HCT116 (cell line): ENCODE data around the gene DOC2A. TPM values are rescaled to one million over a fixed set of nuclear protein-coding genes. Genes with fewer than 3 reads are reported as not detected.
A peak's percentile ranks its signal among the peaks of the same experiment; 100 is the strongest.

Source experiments
- ATAC-seq: fragments of 200-7000 bp; cut with Tn5 transposase; 2 replicates; pipeline ENCODE4 v1.9.1; 2020; ENCODE audit warnings: mild to moderate bottlenecking, moderate library complexity
- BruUV-seq: library from RNA; stranded (reverse); fragments of 400-500 nt; replicated peaks from 2 replicates; lab custom pipeline; 2021; lab: Mats Ljungman, UMichigan
- CTCF ChIA-PET: fragments of 300-600 bp; sonication (Branson Sonifier 250); formaldehyde crosslinking; loops from one replicate; lab custom pipeline; 2021; ENCODE audit warnings: antibody characterized with exemption; lab: Charles Lee
- POLR2A ChIA-PET: fragments of 300-600, 350-600 bp; sonication (Branson Sonifier 250); formaldehyde crosslinking; loops from one replicate; lab custom pipeline; 2021; ENCODE audit warnings: antibody characterized with exemption; lab: Charles Lee
- RAD21 ChIA-PET, 2 experiments: fragments of 300-600 bp; sonication (Branson Sonifier 250); formaldehyde crosslinking; loops; one replicate each; lab custom pipeline; 2023; ENCODE audit warnings: low total read pairs in 2 of 2; ENCODE audit not compliant: uncharacterized antibody in 2 of 2, unreplicated experiment in 2 of 2, low non-redundant PET in 1 of 2; lab: Charles Lee
- DNase-seq: peaks from one replicate; pipeline ENCODE4 v3.0.0-alpha.2; 2010; ENCODE audit warnings: low read depth, low spot score
- H2AFZ ChIP-seq: fragments of 200-600 bp; shearing (Covaris generic), sonication (generic); 2 replicates; pipeline ENCODE4 v1.6.1; 2017; ENCODE audit warnings: low read depth, mixed run types, mixed read lengths, antibody characterized with exemption, low read length; ENCODE audit not compliant: poor library complexity, severe bottlenecking
- H3K27ac ChIP-seq: 2 replicates; pipeline ENCODE4 v1.5.1; 2012; ENCODE audit warnings: low read depth, low read length
- H3K27me3 ChIP-seq: fragments of 200-600 bp; sonication (generic); 2 replicates; pipeline ENCODE4 v1.6.1; 2016; ENCODE audit warnings: mixed run types, low read length, mixed read lengths; ENCODE audit not compliant: insufficient read depth
- H3K36me3 ChIP-seq, 2 experiments: fragments of 200-500 bp in 1 of 2; fragments of 200-600 bp in 1 of 2; sonication (Bioruptor generic) in 1 of 2; sonication (generic) in 1 of 2; 2 replicates each; pipeline versions ENCODE4 v1.5.1 to v1.6.1; 2014 to 2016; ENCODE audit warnings: low read length in 2 of 2, inconsistent platforms in 1 of 2, mixed read lengths in 1 of 2, mixed run types in 1 of 2; ENCODE audit not compliant: insufficient read depth in 2 of 2, control insufficient read depth in 1 of 2
- H3K4me1 ChIP-seq, 2 experiments: fragments of 200-600 bp in 1 of 2; sonication (generic) in 1 of 2; 2 replicates each; pipeline versions ENCODE4 v1.5.1 to v1.6.1; 2012 to 2017; ENCODE audit warnings: low read length in 2 of 2, inconsistent platforms in 1 of 2, mild to moderate bottlenecking in 1 of 2, mixed read lengths in 1 of 2, mixed run types in 1 of 2, moderate library complexity in 1 of 2; ENCODE audit not compliant: insufficient read depth in 2 of 2, control insufficient read depth in 1 of 2
- H3K4me2 ChIP-seq: fragments of 200-600 bp; sonication (generic); 2 replicates; pipeline ENCODE4 v1.6.1; 2017; ENCODE audit warnings: mixed run types, low read length, mixed read lengths
- H3K4me3 ChIP-seq, 2 experiments: fragments of 200-600 bp in 1 of 2; sonication (generic) in 1 of 2; replicated peaks in 1 of 2; 2 replicates each; pipeline ENCODE4 v1.5.1; 2011 to 2016; ENCODE audit warnings: low read length in 2 of 2, control low read depth in 1 of 2, low read depth in 1 of 2, mild to moderate bottlenecking in 1 of 2, mixed read lengths in 1 of 2, mixed run types in 1 of 2
- H3K79me2 ChIP-seq: fragments of 200-600 bp; sonication (generic); 2 replicates; pipeline ENCODE4 v1.6.1; 2017; ENCODE audit warnings: mild to moderate bottlenecking, mixed run types, low read length, moderate library complexity, mixed read lengths; ENCODE audit not compliant: insufficient read depth
- H3K9ac ChIP-seq: fragments of 200-600 bp; sonication (generic); 2 replicates; pipeline ENCODE4 v1.6.1; 2016; ENCODE audit warnings: low read length, mixed read lengths
- H3K9me2 ChIP-seq: fragments of 200-600 bp; sonication (generic), shearing (Covaris generic); 2 replicates; pipeline ENCODE4 v1.6.1; 2017; ENCODE audit warnings: mixed run types, mild to moderate bottlenecking, moderate library complexity; ENCODE audit not compliant: insufficient read depth
- H3K9me3 ChIP-seq, 2 experiments: fragments of 200-500 bp in 1 of 2; fragments of 200-600 bp in 1 of 2; sonication (Bioruptor generic) in 1 of 2; sonication (generic) in 1 of 2; 2 replicates each; pipeline ENCODE4 v1.6.1; 2014 to 2017; ENCODE audit warnings: low read length in 2 of 2, mixed read lengths in 2 of 2, inconsistent platforms in 1 of 2, low read depth in 1 of 2, mild to moderate bottlenecking in 1 of 2, mixed run types in 1 of 2, moderate library complexity in 1 of 2; ENCODE audit not compliant: control insufficient read depth in 1 of 2, insufficient read depth in 1 of 2
- H4K20me1 ChIP-seq: fragments of 200-600 bp; sonication (generic), shearing (Covaris generic); 2 replicates; pipeline ENCODE4 v1.6.1; 2017; ENCODE audit warnings: mixed run types, mild to moderate bottlenecking, moderate library complexity; ENCODE audit not compliant: insufficient read depth
- CTCF ChIP-seq, 3 experiments: fragments of 200-600 bp in 1 of 3; sonication (generic) in 1 of 3; IDR thresholded peaks in 2 of 3; conservative IDR thresholded peaks in 1 of 3; 2 replicates each; pipeline ENCODE4 v1.5.1; 2012 to 2017; ENCODE audit warnings: low read depth in 2 of 3, low read length in 2 of 3, antibody characterized with exemption in 1 of 3, borderline replicate concordance in 1 of 3, control low read depth in 1 of 3, mild to moderate bottlenecking in 1 of 3, mixed read lengths in 1 of 3, mixed run types in 1 of 3, moderate library complexity in 1 of 3; ENCODE audit not compliant: insufficient read depth in 1 of 3
- FOSL1 ChIP-seq: IDR thresholded peaks from 2 replicates; pipeline ENCODE4 v1.6.1; 2012; ENCODE audit warnings: low read depth
- POLR2A ChIP-seq: IDR thresholded peaks from 2 replicates; pipeline ENCODE4 v1.7.0; 2011; ENCODE audit warnings: borderline replicate concordance; ENCODE audit not compliant: insufficient read depth, insufficient read length; ENCODE audit errors: extremely low read depth
- POLR2AphosphoS5 ChIP-seq: IDR thresholded peaks from 2 replicates; pipeline ENCODE4 v1.6.1; 2011; ENCODE audit warnings: mild to moderate bottlenecking, low read depth, low read length, moderate library complexity
- RAD21 ChIP-seq: IDR thresholded peaks from 2 replicates; pipeline ENCODE4 v1.6.1; 2012; ENCODE audit warnings: low read depth, mild to moderate bottlenecking
- SRF ChIP-seq: IDR thresholded peaks from 2 replicates; pipeline ENCODE4 v1.6.1; 2012; ENCODE audit warnings: low read depth
- YY1 ChIP-seq: IDR thresholded peaks from 2 replicates; pipeline ENCODE4 v1.6.1; 2011; ENCODE audit warnings: low read length, low read depth, moderate library complexity, mild to moderate bottlenecking; ENCODE audit not compliant: insufficient replicate concordance; ENCODE audit errors: extremely low read depth
- ZBTB33 ChIP-seq: IDR thresholded peaks from 2 replicates; pipeline ENCODE4 v1.6.1; 2011; ENCODE audit warnings: mild to moderate bottlenecking, low read length, moderate library complexity; ENCODE audit not compliant: insufficient replicate concordance; ENCODE audit errors: extremely low read depth
- intact Hi-C: fragments of 100-400 bp; cut with micrococcal nuclease; formaldehyde crosslinking; loops from 2 replicates; pipeline ENCODE4 v1.10.0; 2022
- total RNA-seq: library from RNA; stranded (reverse); gene quantifications from one replicate; pipeline ENCODE4 v1.2.1, GENCODE V29; 2021; ENCODE audit not compliant: unreplicated experiment
- TF ChIP-seq, protein P1 (sequence below): IDR thresholded peaks from 2 replicates; pipeline ENCODE4 v1.6.1; 2012

Gene DOC2A
- total RNA-seq, 1 experiment from 2014 or later: 17.3 TPM

DNA sequence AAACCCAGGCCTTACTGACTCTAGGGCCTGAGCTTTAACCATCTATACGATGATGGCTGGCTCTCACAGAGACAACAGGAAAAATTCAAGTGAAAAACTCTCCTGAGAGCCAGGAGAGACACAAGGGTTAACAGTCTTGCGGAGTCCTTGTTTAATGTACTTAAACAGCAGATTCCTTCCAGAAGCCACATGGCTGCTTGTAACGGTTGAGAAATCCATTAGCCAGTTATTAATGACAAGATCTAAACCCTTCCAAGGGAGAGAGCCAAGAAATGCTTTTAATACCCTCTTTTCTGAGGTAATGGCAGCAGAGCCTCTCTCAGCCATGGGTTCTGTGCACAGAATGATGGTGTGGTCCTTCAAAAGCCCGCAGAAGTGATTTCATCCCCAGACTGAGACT lies 49.5 kb upstream of the DOC2A start (continued):
- TF ChIP-seq CTCF (IDR thresholded peaks at IDR 0.05 in 2 of 3, conservative IDR thresholded peaks at IDR 0.05 in 1 of 3; ENCODE audit: borderline replicate concordance in 1 of 3, insufficient read depth in 1 of 3, low read depth in 2 of 3, low read length in 2 of 3) (no peak), ZBTB33 (no peak), YY1 (no peak), POLR2A (no peak), SRF (no peak), FOSL1 (no peak), POLR2AphosphoS5 (no peak)

DNA sequence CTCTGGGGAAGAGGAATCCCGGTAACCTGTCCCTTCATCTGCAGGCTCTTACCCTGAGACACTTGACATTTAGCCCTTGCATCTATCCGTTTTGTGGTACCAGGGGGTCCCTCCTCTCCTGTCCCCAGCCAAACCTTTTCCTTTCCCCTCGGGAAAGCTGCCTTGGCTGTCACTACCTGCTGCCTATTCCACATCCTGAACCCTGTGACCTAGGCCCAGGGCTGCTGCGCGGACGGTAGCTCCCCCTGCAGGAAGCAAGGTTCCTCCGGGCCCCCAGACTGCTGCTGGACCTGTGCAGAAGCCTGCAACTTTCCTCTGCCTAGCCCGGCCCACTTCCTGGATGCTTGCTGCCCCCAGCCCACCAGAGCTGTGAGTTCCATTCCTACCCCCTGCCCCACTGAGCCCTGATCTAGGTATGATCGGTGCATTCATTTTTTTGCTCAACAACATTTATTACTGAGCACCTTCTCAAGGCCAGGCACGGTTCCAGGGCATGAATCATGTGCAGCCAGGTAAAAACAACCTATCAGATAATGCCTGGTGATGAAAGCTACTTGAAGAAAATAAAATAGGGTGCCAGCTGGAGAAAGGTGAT lies 44.2 kb upstream of the DOC2A start:
- no peak for DNase-seq
- RAD21 ChIA-PET: no interaction called here
- TF ChIP-seq RAD21 (peak; percentile 42), CTCF (IDR thresholded peaks at IDR 0.05 in 2 of 3, conservative IDR thresholded peaks at IDR 0.05 in 1 of 3; ENCODE audit: borderline replicate concordance in 1 of 3, insufficient read depth in 1 of 3, low read depth in 2 of 3, low read length in 2 of 3) (peak; percentile 27 to 84 (median 71); a peak in 5 of 6 replicates)
- TF ChIP-seq, protein P1, sequence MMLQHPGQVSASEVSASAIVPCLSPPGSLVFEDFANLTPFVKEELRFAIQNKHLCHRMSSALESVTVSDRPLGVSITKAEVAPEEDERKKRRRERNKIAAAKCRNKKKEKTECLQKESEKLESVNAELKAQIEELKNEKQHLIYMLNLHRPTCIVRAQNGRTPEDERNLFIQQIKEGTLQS: no peak
- TF ChIP-seq, all 23 proteins: peak for 2
- ATAC-seq: peak; percentile 68
- peaks cover 6 to 36% of the 10 kb centered on the region in 2 experiments; a peak in 2 of 4 replicates for H3K4me1 ChIP-seq
- H3K79me2 ChIP-seq: peaks cover 7% of the 10 kb centered on the region
- H3K4me2 ChIP-seq: peak overlapping the region; percentile 100
- intact Hi-C loops: no loop called here
- ChIA-PET CTCF (interaction anchor here (0.8 to 1.9 kb wide), 4 partner anchors 9 to 355 kb away, joined by 3 to 10 read pairs (median 6); partner anchors contain the start of genes ALDOA and TBX6), POLR2A (interaction anchor here (2.6 kb wide), 1 partner anchor 10 kb away, joined by 11 read pairs; the partner anchor contains the start of gene ALDOA)
- no peaks in the 10 kb centered on the region for H4K20me1 ChIP-seq
- H3K4me3 ChIP-seq: no peak overlapping the region
- no peaks in the 10 kb centered on the region for H3K9me3 ChIP-seq
- H3K9me2 ChIP-seq: no peaks in the 10 kb centered on the region
- no peaks in the 10 kb centered on the region for H3K27me3 ChIP-seq
- H3K9ac ChIP-seq: no peak overlapping the region
- H3K36me3 ChIP-seq: 0 out of 4 replicates have a peak, but pooled peaks cover 0 to 3% of the 10 kb centered on the region in 2 experiments
- no peak overlapping the region for H2AFZ ChIP-seq
- no TSS peak for BruUV-seq
- H3K27ac ChIP-seq: 0 out of 2 replicates have a peak overlapping the region, but pooled peaks have one; percentile 7
